ENCODE data around the gene LLGL1. TPM values are rescaled to one million over a fixed set of nuclear protein-coding genes. Genes with fewer than 3 reads are reported as not detected.

Gene LLGL1
- total and polyA plus RNA-seq, 10 of the 15 experiments (the other 5 are each of a cell fraction or from before 2014, with no cell fraction given), result 0.02 to 9.2 (median 2.5) TPM

DNA sequence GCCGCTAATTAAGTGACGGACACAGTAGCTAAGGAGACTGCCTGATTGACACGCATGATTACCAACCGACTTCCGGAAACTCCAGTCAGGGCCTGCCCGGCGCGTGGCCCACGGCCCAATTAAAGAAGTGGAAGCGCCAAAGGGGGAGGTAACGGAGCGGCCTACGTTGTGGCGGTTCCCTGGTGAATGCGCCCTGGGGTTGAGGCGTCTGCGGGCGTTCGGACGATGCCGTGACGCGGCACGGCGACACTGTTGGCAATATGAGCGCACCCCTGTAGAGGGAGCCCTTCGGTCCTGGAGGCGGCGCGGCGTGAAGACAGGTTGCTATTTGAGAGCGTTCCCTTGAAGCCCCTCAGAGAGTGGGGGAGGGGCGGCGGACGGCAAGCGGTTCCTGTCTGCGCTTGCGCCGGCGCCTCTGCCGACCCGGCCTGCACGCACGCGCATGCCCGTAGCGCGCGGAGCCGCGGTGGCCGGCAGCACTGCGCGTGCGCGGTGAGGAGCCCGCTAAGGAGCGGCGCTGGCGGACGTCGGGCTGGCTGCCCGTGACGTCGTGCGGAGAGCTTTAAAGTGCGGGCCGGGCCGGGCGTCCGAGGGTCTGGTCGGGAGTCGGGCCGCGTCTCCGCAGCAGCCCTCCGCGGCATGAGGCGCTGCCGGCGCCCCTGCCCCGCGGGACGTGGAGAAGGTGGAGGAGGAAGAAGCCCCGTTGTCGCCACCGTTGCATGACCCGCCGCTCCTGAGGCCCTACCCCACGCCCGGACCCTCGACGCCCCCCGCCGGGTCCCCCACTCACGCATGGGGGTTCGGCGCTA lies 41.9 kb upstream of the LLGL1 start, which contains the start of gene ALKBH5 (continued):
- TF ChIP-seq SMC3 (IDR thresholded peaks at IDR 0.05; ENCODE audit: borderline replicate concordance, low read length) (no peak), NFIC (IDR thresholded peaks at IDR 0.05; ENCODE audit: low read depth, low read length) (no peak), CREB1 (IDR thresholded peaks at IDR 0.05; ENCODE audit: low read depth) (peak; percentile 89), ZNF207 (IDR thresholded peaks at IDR 0.05; ENCODE audit: borderline replicate concordance) (peak; percentile 81; the same call in 1 of the 2 replicates), ESRRA (IDR thresholded peaks at IDR 0.05; ENCODE audit: low read length) (0 out of 2 replicates have a peak, but pooled peaks have one; percentile 39), BMI1 (IDR thresholded peaks at IDR 0.05; ENCODE audit: borderline replicate concordance) (peak; percentile 97), TARDBP (IDR thresholded peaks at IDR 0.05; ENCODE audit: borderline replicate concordance) (no peak), JUND (IDR thresholded peaks at IDR 0.05; ENCODE audit: low read depth, low read length) (0 out of 2 replicates have a peak, but pooled peaks have one; percentile 37)
- TF ChIP-seq, protein P1, sequence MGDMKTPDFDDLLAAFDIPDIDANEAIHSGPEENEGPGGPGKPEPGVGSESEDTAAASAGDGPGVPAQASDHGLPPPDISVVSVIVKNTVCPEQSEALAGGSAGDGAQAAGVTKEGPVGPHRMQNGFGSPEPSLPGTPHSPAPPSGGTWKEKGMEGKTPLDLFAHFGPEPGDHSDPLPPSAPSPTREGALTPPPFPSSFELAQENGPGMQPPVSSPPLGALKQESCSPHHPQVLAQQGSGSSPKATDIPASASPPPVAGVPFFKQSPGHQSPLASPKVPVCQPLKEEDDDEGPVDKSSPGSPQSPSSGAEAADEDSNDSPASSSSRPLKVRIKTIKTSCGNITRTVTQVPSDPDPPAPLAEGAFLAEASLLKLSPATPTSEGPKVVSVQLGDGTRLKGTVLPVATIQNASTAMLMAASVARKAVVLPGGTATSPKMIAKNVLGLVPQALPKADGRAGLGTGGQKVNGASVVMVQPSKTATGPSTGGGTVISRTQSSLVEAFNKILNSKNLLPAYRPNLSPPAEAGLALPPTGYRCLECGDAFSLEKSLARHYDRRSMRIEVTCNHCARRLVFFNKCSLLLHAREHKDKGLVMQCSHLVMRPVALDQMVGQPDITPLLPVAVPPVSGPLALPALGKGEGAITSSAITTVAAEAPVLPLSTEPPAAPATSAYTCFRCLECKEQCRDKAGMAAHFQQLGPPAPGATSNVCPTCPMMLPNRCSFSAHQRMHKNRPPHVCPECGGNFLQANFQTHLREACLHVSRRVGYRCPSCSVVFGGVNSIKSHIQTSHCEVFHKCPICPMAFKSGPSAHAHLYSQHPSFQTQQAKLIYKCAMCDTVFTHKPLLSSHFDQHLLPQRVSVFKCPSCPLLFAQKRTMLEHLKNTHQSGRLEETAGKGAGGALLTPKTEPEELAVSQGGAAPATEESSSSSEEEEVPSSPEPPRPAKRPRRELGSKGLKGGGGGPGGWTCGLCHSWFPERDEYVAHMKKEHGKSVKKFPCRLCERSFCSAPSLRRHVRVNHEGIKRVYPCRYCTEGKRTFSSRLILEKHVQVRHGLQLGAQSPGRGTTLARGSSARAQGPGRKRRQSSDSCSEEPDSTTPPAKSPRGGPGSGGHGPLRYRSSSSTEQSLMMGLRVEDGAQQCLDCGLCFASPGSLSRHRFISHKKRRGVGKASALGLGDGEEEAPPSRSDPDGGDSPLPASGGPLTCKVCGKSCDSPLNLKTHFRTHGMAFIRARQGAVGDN (IDR thresholded peaks at IDR 0.05), result peak; percentile 89
- TF ChIP-seq, protein P2, sequence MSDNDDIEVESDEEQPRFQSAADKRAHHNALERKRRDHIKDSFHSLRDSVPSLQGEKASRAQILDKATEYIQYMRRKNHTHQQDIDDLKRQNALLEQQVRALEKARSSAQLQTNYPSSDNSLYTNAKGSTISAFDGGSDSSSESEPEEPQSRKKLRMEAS (IDR thresholded peaks at IDR 0.05; ENCODE audit: low read depth, low read length), result peak; percentile 64
- TF ChIP-seq, protein P3, sequence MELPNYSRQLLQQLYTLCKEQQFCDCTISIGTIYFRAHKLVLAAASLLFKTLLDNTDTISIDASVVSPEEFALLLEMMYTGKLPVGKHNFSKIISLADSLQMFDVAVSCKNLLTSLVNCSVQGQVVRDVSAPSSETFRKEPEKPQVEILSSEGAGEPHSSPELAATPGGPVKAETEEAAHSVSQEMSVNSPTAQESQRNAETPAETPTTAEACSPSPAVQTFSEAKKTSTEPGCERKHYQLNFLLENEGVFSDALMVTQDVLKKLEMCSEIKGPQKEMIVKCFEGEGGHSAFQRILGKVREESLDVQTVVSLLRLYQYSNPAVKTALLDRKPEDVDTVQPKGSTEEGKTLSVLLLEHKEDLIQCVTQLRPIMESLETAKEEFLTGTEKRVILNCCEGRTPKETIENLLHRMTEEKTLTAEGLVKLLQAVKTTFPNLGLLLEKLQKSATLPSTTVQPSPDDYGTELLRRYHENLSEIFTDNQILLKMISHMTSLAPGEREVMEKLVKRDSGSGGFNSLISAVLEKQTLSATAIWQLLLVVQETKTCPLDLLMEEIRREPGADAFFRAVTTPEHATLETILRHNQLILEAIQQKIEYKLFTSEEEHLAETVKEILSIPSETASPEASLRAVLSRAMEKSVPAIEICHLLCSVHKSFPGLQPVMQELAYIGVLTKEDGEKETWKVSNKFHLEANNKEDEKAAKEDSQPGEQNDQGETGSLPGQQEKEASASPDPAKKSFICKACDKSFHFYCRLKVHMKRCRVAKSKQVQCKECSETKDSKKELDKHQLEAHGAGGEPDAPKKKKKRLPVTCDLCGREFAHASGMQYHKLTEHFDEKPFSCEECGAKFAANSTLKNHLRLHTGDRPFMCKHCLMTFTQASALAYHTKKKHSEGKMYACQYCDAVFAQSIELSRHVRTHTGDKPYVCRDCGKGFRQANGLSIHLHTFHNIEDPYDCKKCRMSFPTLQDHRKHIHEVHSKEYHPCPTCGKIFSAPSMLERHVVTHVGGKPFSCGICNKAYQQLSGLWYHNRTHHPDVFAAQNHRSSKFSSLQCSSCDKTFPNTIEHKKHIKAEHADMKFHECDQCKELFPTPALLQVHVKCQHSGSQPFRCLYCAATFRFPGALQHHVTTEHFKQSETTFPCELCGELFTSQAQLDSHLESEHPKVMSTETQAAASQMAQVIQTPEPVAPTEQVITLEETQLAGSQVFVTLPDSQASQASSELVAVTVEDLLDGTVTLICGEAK (IDR thresholded peaks at IDR 0.05; ENCODE audit: borderline replicate concordance), result peak; percentile 58; the same call in 1 of the 2 replicates

Data from GM12878 (cell line).